Colonic mucosa (tissue), 4 donors: ENCODE data around the gene GPR161. TPM values are rescaled to one million over a fixed set of nuclear protein-coding genes. Genes with fewer than 3 reads are reported as not detected.
"Not testable (repeated sequence)": the region's sequence is repeated elsewhere in the genome, so short reads cannot be mapped to it uniquely, and the experiment has no call there.

Experiments used
- DNase-seq: peaks from one replicate; pipeline ENCODE4 v3.0.0-alpha.2; 2020
- H3K27ac ChIP-seq: fragments of 200-600 bp; one replicate; pipeline ENCODE4 v1.8.0; 2021
- H3K27me3 ChIP-seq: fragments of 200-600 bp; one replicate; pipeline ENCODE4 v1.8.0; 2021
- H3K36me3 ChIP-seq: fragments of 200-600 bp; one replicate; pipeline ENCODE4 v1.8.0; 2021
- H3K4me1 ChIP-seq: fragments of 200-600 bp; one replicate; pipeline ENCODE4 v1.8.0; 2021; ENCODE audit warnings: mild to moderate bottlenecking
- H3K4me3 ChIP-seq: fragments of 200-600 bp; one replicate; pipeline ENCODE4 v1.8.0; 2021
- H3K9ac ChIP-seq, 2 donors: one replicate each; pipeline ENCODE4 v1.7.0; 2013; ENCODE audit warnings: control low read depth in 2 of 2, low read depth in 2 of 2, low read length in 2 of 2
- H3K9me3 ChIP-seq: fragments of 200-600 bp; one replicate; pipeline ENCODE4 v1.8.0; 2021
- intact Hi-C: fragments of 100-400 bp; cut with DNase I; formaldehyde crosslinking; loops from one replicate; pipeline ENCODE4 v1.14.1; 2022
- total RNA-seq, 2 donors: library from RNA; stranded (reverse); fragmentation: NEBNext Ultra II Directional in 1 of 2; extraction: Animal tissue kit (Norgen Biotek cat#: 25700) in 1 of 2; gene quantifications; one replicate each; pipeline ENCODE4 v1.2.1, GENCODE V29; 2021
- TF ChIP-seq, protein P1 (sequence below): fragments of 200-600 bp; IDR thresholded peaks from one replicate; pipeline ENCODE4 v1.8.0; 2022; ENCODE audit warnings: antibody characterized with exemption, mild to moderate bottlenecking
- donor health status: healthy.
- donor health status: DM: no; HTN: no; CAD: no.
- donor health status: DM: no; HTN: no; CAD: no.

The GPR161 gene
- total RNA-seq, 2 donors from 2014 or later: 2.5 to 3.2 TPM

DNA sequence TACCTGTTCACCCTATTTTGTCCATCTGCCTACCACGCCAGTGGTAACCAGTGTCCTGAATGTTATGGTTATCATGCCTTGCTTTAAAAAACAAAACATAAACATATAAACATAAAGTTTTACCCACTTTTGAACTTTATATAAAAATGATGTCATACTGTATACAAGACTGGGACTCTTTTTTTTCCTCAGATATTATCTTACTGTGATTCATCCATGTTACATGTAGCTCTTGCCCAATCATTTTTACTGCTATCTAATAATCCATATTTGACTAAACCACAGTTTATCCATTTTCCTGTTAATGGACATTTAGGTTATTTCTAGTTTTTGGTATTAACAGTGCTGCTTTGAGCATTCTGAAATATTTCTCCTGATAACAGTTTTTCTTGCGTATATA, 78.8 kb downstream of the GPR161 start:
- intact Hi-C loops: no loop called here
- Histone ChIP-seq H3K9me3 (no peaks in the 10 kb centered on the region), H3K9ac (no peak overlapping the region), H3K27ac (no peak overlapping the region), H3K27me3 (no peaks in the 10 kb centered on the region), H3K36me3 (no peaks in the 10 kb centered on the region), H3K4me1 (no peaks in the 10 kb centered on the region), H3K4me3 (no peak overlapping the region)
- TF ChIP-seq, protein P1, sequence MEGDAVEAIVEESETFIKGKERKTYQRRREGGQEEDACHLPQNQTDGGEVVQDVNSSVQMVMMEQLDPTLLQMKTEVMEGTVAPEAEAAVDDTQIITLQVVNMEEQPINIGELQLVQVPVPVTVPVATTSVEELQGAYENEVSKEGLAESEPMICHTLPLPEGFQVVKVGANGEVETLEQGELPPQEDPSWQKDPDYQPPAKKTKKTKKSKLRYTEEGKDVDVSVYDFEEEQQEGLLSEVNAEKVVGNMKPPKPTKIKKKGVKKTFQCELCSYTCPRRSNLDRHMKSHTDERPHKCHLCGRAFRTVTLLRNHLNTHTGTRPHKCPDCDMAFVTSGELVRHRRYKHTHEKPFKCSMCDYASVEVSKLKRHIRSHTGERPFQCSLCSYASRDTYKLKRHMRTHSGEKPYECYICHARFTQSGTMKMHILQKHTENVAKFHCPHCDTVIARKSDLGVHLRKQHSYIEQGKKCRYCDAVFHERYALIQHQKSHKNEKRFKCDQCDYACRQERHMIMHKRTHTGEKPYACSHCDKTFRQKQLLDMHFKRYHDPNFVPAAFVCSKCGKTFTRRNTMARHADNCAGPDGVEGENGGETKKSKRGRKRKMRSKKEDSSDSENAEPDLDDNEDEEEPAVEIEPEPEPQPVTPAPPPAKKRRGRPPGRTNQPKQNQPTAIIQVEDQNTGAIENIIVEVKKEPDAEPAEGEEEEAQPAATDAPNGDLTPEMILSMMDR: no peak
- DNase-seq: no peak

DNA sequence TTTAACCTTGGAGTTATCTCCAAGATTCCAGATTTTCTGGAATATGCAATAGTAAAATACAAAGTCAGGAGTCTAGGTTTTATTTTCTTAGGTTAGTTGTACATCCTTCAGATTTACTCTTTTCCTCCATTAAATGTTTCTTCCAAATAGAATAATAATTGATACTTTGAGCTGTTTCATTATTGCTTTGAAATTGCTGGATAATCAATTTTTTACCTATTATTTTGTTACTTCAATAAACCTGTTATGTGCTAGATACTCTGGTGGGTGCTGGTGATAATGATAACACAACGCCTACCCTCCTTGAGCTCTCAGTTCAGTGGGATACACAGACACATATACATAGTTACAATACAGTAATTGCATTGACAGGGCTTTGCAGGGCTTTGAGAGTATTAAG, 79.4 kb downstream of the GPR161 start:
- Histone ChIP-seq H3K9me3 (no peaks in the 10 kb centered on the region), H3K36me3 (no peaks in the 10 kb centered on the region), H3K4me1 (no peaks in the 10 kb centered on the region), H3K4me3 (no peak overlapping the region), H3K27me3 (no peaks in the 10 kb centered on the region), H3K9ac (no peak overlapping the region), H3K27ac (no peak overlapping the region)
- TF ChIP-seq, protein P1: no peak
- DNase-seq: no peak
- intact Hi-C loops: no loop called here

DNA sequence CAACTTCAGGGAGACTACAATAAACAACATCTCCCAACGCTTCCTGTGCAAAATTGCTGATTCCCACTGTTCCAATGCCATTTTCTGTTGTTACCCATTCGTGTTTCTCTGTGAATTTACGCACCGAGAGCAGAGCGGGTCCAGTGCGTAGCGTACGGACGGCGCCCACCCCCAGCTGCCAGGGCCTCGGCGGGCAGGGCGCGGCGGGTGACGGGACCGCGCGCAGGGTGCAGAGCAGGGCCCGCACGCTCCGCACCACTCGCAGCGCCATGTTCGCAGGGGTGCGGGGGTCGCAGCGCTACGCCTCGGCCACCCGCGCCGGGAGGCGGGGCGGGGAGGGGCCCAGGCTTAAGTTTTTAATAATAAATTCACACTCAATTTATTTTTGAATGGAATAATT, 80.6 kb downstream of the GPR161 start:
- H3K9ac ChIP-seq, DNase-seq, H3K36me3 ChIP-seq, H3K4me3 ChIP-seq, H3K9me3 ChIP-seq, H3K27ac ChIP-seq, intact Hi-C loops, H3K27me3 ChIP-seq, H3K4me1 ChIP-seq: not testable (repeated sequence)

DNA sequence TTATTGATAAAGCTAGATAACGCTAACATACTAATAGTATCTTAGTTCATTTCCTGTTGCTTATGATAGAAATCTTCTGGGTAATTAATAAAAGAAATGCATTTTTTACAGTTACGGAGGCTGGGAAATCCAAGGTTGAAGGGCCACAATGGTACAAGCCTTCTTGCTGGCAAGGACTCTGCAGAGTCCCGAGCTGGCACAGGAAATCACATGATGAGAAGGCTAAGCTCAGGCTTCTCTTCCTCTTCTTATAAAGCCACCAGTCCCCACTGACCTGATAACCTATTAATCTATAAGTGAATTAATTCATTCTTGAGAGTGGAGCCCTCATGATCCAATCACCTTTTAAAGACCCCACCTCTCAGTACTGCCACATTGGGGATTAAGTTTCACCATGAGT, 82.6 kb downstream of the GPR161 start:
- no peaks in the 10 kb centered on the region for H3K36me3 ChIP-seq
- intact Hi-C loops: no loop called here
- H3K9me3 ChIP-seq: no peaks in the 10 kb centered on the region
- no peaks in the 10 kb centered on the region for H3K4me1 ChIP-seq
- H3K27me3 ChIP-seq: no peaks in the 10 kb centered on the region
- no peak overlapping the region for H3K9ac ChIP-seq
- H3K27ac ChIP-seq: no peak overlapping the region
- DNase-seq: no peak
- no peak overlapping the region for H3K4me3 ChIP-seq
- TF ChIP-seq, protein P1: no peak

DNA sequence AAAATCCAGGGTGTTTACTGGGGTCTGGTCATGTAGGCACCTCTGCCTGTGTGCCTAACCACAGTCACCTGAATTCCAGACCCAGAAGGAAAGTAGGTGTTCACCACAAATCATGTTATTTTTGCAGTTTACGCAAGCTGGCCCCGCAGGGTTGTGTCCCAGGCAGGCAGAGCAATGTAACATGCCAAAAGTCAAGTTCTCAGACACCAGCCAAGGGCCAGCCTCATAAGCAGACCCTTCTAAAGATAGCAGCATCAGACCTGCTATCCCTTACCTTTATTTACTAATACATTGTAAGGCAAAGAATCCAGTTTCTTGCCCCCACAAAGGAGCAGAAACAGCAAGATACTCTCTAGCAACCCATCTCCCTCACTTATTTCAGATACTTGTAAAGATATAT, 83.0 kb downstream of the GPR161 start:
- H3K9ac ChIP-seq: no peak overlapping the region
- intact Hi-C loops: no loop called here
- H3K27ac ChIP-seq: no peak overlapping the region
- no peaks in the 10 kb centered on the region for H3K36me3 ChIP-seq
- TF ChIP-seq, protein P1: no peak
- H3K9me3 ChIP-seq: no peaks in the 10 kb centered on the region
- H3K4me3 ChIP-seq: no peak overlapping the region
- H3K4me1 ChIP-seq: no peaks in the 10 kb centered on the region
- no peak for DNase-seq
- no peaks in the 10 kb centered on the region for H3K27me3 ChIP-seq

DNA sequence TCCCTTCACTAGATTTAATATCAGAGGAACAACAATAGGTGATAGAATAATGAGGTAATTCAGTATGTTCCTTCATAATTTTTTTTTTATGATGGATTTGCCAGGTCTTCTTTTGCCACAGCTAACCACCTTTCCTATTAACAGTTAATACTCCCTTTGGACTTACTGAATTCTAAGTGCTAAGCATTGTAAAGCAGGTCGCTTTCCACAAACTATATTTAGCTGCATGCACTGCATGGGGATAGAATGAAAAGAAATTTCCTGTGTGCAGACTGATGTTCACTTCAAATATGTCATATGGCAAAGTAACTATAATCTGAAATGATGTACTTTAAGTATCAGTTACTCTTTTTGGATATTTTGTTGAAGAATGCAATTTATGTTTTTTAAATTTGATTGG, 85.8 kb downstream of the GPR161 start:
- intact Hi-C loops: no loop called here
- H3K27me3 ChIP-seq: no peaks in the 10 kb centered on the region
- no peak overlapping the region for H3K4me3 ChIP-seq
- TF ChIP-seq, protein P1: no peak
- no peak overlapping the region for H3K27ac ChIP-seq
- H3K4me1 ChIP-seq: no peaks in the 10 kb centered on the region
- H3K36me3 ChIP-seq: peaks cover 13% of the 10 kb centered on the region
- H3K9ac ChIP-seq: no peak overlapping the region
- DNase-seq: no peak
- no peaks in the 10 kb centered on the region for H3K9me3 ChIP-seq
